Muscle layer of duodenum (tissue), 2 donors: Measurements from ENCODE around the gene NFIC.

Experiments
- H3K27ac ChIP-seq: one replicate; pipeline ENCODE4 v1.7.0; 2013; ENCODE audit warnings: mild to moderate bottlenecking, low read length
- H3K27me3 ChIP-seq: one replicate; pipeline ENCODE4 v1.7.0; 2013; ENCODE audit warnings: low read depth, mild to moderate bottlenecking, control low read depth, low read length
- H3K36me3 ChIP-seq, 2 donors: one replicate each; pipeline ENCODE4 v1.7.0; 2013; ENCODE audit warnings: low read length in 2 of 2, control low read depth in 1 of 2, mild to moderate bottlenecking in 1 of 2; ENCODE audit not compliant: insufficient read depth in 2 of 2, control insufficient read depth in 1 of 2
- H3K4me1 ChIP-seq, 2 donors: one replicate each; pipeline ENCODE4 v1.7.0; 2013; ENCODE audit warnings: low read length in 2 of 2, mild to moderate bottlenecking in 2 of 2, control low read depth in 1 of 2, moderate library complexity in 1 of 2; ENCODE audit not compliant: insufficient read depth in 2 of 2, control insufficient read depth in 1 of 2
- H3K4me3 ChIP-seq, 2 donors: one replicate each; pipeline ENCODE4 v1.7.0; 2013; ENCODE audit warnings: low read length in 2 of 2, low read depth in 1 of 2, mild to moderate bottlenecking in 1 of 2
- H3K9me3 ChIP-seq, 2 donors: one replicate each; pipeline ENCODE4 v1.7.0; 2013; ENCODE audit warnings: low read length in 2 of 2, control low read depth in 1 of 2, mild to moderate bottlenecking in 1 of 2; ENCODE audit not compliant: control insufficient read depth in 1 of 2
- donor health status: healthy.

The NFIC gene

GRCh38 chr19:3361384-3362216 lies 4.8 kb upstream of the NFIC start:
- Histone ChIP-seq H3K36me3 (peaks cover 0 to under 1% of the 10 kb centered on the region in 2 donors), H3K9me3 (no peaks in the 10 kb centered on the region), H3K27me3 (no peaks in the 10 kb centered on the region), H3K4me1 (peaks cover 8 to 49% of the 10 kb centered on the region in 2 donors), H3K4me3 (peak overlapping the region; percentile 67 to 82), H3K27ac (peak overlapping the region; percentile 12)

DNA sequence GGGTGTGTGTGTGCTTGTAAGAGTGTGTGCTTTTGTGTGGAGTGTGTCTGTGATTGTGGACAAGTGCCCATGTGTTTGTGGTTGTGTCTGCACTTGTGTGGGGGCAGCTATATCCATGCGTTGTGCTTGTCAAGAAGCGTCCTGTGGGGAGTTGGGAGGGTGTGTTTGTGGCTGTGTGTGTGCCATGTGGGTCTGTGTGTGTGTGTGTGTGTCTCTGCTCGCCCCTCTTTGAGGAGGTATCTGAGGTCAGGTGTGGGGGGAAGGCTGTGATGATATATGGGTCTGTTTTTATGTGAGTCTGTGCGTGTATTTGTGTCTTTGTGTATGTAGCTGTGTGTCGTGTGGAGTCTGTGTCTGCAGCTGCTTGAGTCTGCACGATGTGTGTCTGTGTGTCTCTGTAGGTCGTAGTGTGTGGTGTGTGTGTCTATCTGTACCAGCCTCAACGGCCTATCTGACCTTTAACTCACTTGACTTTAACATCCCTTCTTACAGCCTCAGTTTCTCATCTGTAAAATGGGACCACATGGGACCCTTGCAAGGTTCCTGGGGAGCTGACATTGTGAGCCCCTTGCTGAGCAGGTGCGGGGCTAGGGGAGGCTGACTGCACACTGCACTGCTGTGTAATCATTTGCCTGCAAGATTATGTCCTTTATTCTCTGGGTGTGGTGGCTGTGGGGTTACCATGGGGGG lies 4.0 kb upstream of the NFIC start:
- Histone ChIP-seq H3K36me3 (peaks cover 0 to 3% of the 10 kb centered on the region in 2 donors), H3K9me3 (no peaks in the 10 kb centered on the region), H3K4me3 (peak overlapping the region; percentile 13 to 82), H3K27me3 (no peaks in the 10 kb centered on the region), H3K27ac (no peak overlapping the region), H3K4me1 (peaks cover 8 to 49% of the 10 kb centered on the region in 2 donors)

GRCh38 chr19:3363841-3364500 lies 2.4 kb upstream of the NFIC start:
- peaks cover 8 to 34% of the 10 kb centered on the region in 2 donors for H3K4me1 ChIP-seq
- peaks cover 0 to 3% of the 10 kb centered on the region in 2 donors for H3K36me3 ChIP-seq
- H3K4me3 ChIP-seq, result no peak overlapping the region
- no peaks in the 10 kb centered on the region for H3K9me3 ChIP-seq
- no peaks in the 10 kb centered on the region for H3K27me3 ChIP-seq
- H3K27ac ChIP-seq, result no peak overlapping the region

- Histone ChIP-seq H3K36me3 (peaks cover 0 to 3% of the 10 kb centered on the region in 2 donors), H3K4me1 (peaks cover 8 to 34% of the 10 kb centered on the region in 2 donors), H3K9me3 (no peaks in the 10 kb centered on the region), H3K27ac (no peak overlapping the region), H3K27me3 (no peaks in the 10 kb centered on the region), H3K4me3 (no peak overlapping the region)
These were observed 1.9 kb upstream of the NFIC start for GRCh38 chr19:3364501-3364858.

GRCh38 chr19:3365093-3365835 lies 1.1 kb upstream of the NFIC start:
- no peaks in the 10 kb centered on the region for H3K27me3 ChIP-seq
- H3K4me1 ChIP-seq, result peaks cover 8 to 42% of the 10 kb centered on the region in 2 donors
- peaks cover 0 to 3% of the 10 kb centered on the region in 2 donors for H3K36me3 ChIP-seq

GRCh38 chr19:3366753-3367627 lies 607 bp downstream of the NFIC start:
- peaks cover 0 to 6% of the 10 kb centered on the region in 2 donors for H3K36me3 ChIP-seq
- H3K4me3 ChIP-seq, result peak overlapping the region; percentile 65 to 87
- H3K4me1 ChIP-seq, result peaks cover 10 to 46% of the 10 kb centered on the region in 2 donors
- H3K9me3 ChIP-seq, result no peaks in the 10 kb centered on the region
- H3K27ac ChIP-seq, result peak overlapping the region; percentile 74
- no peaks in the 10 kb centered on the region for H3K27me3 ChIP-seq

More at GRCh38 chr19:3365093-3365835, 1.1 kb upstream of the NFIC start:
- Histone ChIP-seq H3K27ac (peak overlapping the region; percentile 69), H3K4me3 (peak overlapping the region; percentile 55 to 56), H3K9me3 (no peaks in the 10 kb centered on the region)

- Histone ChIP-seq H3K4me3 (peak overlapping the region; percentile 65 to 87), H3K9me3 (no peaks in the 10 kb centered on the region), H3K27ac (peak overlapping the region; percentile 93), H3K27me3 (no peaks in the 10 kb centered on the region), H3K4me1 (peaks cover 10 to 43% of the 10 kb centered on the region in 2 donors), H3K36me3 (peaks cover 0 to 6% of the 10 kb centered on the region in 2 donors)
These were observed 1.5 kb downstream of the NFIC start for GRCh38 chr19:3367628-3368440.

DNA sequence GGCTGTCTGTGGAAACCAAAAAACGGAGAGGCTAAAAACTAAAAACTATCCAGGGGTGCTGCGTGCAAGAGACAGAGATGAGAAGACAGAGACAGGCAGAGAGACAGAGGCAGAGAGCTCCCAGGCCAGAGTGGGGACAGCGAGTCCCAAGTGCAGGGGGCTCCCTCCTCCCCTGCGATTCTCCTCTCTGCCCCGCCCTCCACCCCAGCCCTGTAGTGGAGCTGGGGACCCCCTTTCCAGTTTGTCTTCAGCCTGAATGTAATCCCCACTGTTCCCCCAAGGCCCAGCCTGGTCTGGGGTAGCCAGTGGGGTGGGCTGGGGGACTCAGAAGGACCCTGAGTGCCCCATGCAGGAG lies 2.0 kb downstream of the NFIC start:
- Histone ChIP-seq H3K4me3 (peak overlapping the region; percentile 65 to 87), H3K27me3 (no peaks in the 10 kb centered on the region), H3K27ac (peak overlapping the region; percentile 93), H3K4me1 (peaks cover 10 to 42% of the 10 kb centered on the region in 2 donors), H3K9me3 (no peaks in the 10 kb centered on the region), H3K36me3 (peaks cover 0 to 6% of the 10 kb centered on the region in 2 donors)

GRCh38 chr19:3368848-3369336 lies 2.5 kb downstream of the NFIC start:
- Histone ChIP-seq H3K27ac (peak overlapping the region; percentile 93), H3K4me3 (peak overlapping the region; percentile 65 to 87), H3K9me3 (no peaks in the 10 kb centered on the region), H3K4me1 (peaks cover 10 to 46% of the 10 kb centered on the region in 2 donors), H3K27me3 (no peaks in the 10 kb centered on the region), H3K36me3 (peaks cover 0 to 6% of the 10 kb centered on the region in 2 donors)
